Colonic mucosa (tissue), 4 donors: ENCODE results near the gene TMEM184C. TPM values are rescaled to one million over a fixed set of nuclear protein-coding genes. Genes with fewer than 3 reads are reported as not detected.

Experiments
- DNase-seq: peaks from one replicate; pipeline ENCODE4 v3.0.0-alpha.2; 2020
- H3K27ac ChIP-seq: fragments of 200-600 bp; one replicate; pipeline ENCODE4 v1.8.0; 2021
- H3K27me3 ChIP-seq: fragments of 200-600 bp; one replicate; pipeline ENCODE4 v1.8.0; 2021
- H3K36me3 ChIP-seq: fragments of 200-600 bp; one replicate; pipeline ENCODE4 v1.8.0; 2021
- H3K4me1 ChIP-seq: fragments of 200-600 bp; one replicate; pipeline ENCODE4 v1.8.0; 2021; ENCODE audit warnings: mild to moderate bottlenecking
- H3K4me3 ChIP-seq: fragments of 200-600 bp; one replicate; pipeline ENCODE4 v1.8.0; 2021
- H3K9ac ChIP-seq, 2 donors: one replicate each; pipeline ENCODE4 v1.7.0; 2013; ENCODE audit warnings: control low read depth in 2 of 2, low read depth in 2 of 2, low read length in 2 of 2
- H3K9me3 ChIP-seq: fragments of 200-600 bp; one replicate; pipeline ENCODE4 v1.8.0; 2021
- intact Hi-C: fragments of 100-400 bp; cut with DNase I; formaldehyde crosslinking; loops from one replicate; pipeline ENCODE4 v1.14.1; 2022
- total RNA-seq, 2 donors: library from RNA; stranded (reverse); fragmentation: NEBNext Ultra II Directional in 1 of 2; extraction: Animal tissue kit (Norgen Biotek cat#: 25700) in 1 of 2; gene quantifications; one replicate each; pipeline ENCODE4 v1.2.1, GENCODE V29; 2021
- TF ChIP-seq, protein P1 (sequence below): fragments of 200-600 bp; IDR thresholded peaks from one replicate; pipeline ENCODE4 v1.8.0; 2022; ENCODE audit warnings: antibody characterized with exemption, mild to moderate bottlenecking
- donor health status: healthy.
- donor health status: DM: no; HTN: no; CAD: no.
- donor health status: DM: no; HTN: no; CAD: no.

Gene TMEM184C
- total RNA-seq, 2 donors from 2014 or later: 36.4 to 43.5 TPM

- no peak overlapping the region for H3K27ac ChIP-seq
- TF ChIP-seq, protein P1, sequence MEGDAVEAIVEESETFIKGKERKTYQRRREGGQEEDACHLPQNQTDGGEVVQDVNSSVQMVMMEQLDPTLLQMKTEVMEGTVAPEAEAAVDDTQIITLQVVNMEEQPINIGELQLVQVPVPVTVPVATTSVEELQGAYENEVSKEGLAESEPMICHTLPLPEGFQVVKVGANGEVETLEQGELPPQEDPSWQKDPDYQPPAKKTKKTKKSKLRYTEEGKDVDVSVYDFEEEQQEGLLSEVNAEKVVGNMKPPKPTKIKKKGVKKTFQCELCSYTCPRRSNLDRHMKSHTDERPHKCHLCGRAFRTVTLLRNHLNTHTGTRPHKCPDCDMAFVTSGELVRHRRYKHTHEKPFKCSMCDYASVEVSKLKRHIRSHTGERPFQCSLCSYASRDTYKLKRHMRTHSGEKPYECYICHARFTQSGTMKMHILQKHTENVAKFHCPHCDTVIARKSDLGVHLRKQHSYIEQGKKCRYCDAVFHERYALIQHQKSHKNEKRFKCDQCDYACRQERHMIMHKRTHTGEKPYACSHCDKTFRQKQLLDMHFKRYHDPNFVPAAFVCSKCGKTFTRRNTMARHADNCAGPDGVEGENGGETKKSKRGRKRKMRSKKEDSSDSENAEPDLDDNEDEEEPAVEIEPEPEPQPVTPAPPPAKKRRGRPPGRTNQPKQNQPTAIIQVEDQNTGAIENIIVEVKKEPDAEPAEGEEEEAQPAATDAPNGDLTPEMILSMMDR: no peak
- peak overlapping the region in 1 of 2 donors; percentile 4 for H3K9ac ChIP-seq
- H3K4me3 ChIP-seq: peak overlapping the region; percentile 71
- H3K4me1 ChIP-seq: no peaks in the 10 kb centered on the region
- DNase-seq: no peak
- intact Hi-C loops: no loop called here
- H3K9me3 ChIP-seq: no peaks in the 10 kb centered on the region
- H3K36me3 ChIP-seq: no peaks in the 10 kb centered on the region
- no peaks in the 10 kb centered on the region for H3K27me3 ChIP-seq
These were observed 65.6 kb downstream of the TMEM184C start for GRCh38 chr4:147682755-147683154.

GRCh38 chr4:147683188-147683591, 66.0 kb downstream of the TMEM184C start:
- no peaks in the 10 kb centered on the region for H3K36me3 ChIP-seq
- H3K9ac ChIP-seq: peak overlapping the region; percentile 59 to 89
- H3K9me3 ChIP-seq: no peaks in the 10 kb centered on the region
- H3K27me3 ChIP-seq: no peaks in the 10 kb centered on the region
- intact Hi-C loops: no loop called here
- H3K27ac ChIP-seq: no peak overlapping the region
- peak overlapping the region; percentile 71 for H3K4me3 ChIP-seq
- peak; percentile 36 for DNase-seq
- H3K4me1 ChIP-seq: no peaks in the 10 kb centered on the region
- TF ChIP-seq, protein P1: no peak

DNA sequence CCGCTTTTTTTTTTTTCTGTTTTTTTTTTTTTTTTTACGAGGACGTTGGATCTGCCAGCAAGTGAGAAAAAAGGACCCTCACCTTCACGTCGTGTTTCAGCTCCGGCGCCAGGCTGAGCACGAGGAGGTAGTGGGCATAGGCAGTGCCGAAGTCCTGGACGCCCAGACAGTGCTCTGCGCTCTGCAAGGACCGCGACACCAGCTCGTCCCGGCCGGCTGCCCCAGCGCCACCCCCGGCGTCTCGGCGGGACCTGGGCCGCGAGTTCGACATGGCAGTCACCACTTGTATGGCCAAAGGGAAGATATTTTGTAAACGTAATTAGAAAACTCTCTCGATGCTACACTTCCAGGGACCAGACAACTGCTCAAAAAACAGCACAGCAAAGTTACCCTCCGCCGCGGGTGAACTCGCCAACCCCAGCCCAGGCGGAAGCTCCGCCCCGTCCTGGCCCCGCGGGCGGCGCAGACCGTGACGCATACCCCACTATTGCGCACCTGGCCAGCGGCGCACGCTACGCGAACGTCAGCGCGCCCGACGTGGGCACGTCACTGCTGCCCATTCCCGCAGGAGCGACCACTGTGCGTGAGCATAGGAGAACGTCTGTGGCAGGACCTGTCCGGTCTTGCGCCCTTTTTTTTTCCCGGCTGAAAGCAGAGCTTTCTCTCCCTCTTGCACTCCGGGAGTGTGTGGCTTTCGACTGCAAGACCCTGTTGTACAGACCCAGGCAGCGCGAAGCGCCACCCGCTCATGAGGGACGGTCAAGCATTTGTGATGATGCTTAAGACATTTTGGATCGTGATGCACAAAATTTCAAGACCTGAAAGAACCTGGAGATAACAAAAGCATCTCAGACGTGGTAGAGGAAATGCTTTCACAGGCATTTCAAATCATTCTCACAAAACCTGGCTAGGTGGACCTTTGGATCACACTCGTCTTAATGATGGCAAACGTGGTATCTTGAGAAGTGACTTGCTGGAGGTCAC, 66.8 kb downstream of the TMEM184C start, which contains the start of gene PRMT9:
TSS of gene PRMT9 (minus strand) at position 447 of the 984 bp plus-strand sequence. CDS start at position 271, 176 bp downstream.
- Histone ChIP-seq H3K4me3 (peak within 1 kb of the TSS; percentile 71), H3K36me3 (no peaks in the 10 kb centered on the region), H3K9ac (peak within 1 kb of the TSS; percentile 59 to 89), H3K27me3 (no peaks in the 10 kb centered on the region), H3K4me1 (no peaks in the 10 kb centered on the region), H3K9me3 (no peaks in the 10 kb centered on the region), H3K27ac (peak within 1 kb of the TSS; percentile 88)
- DNase-seq: peak; percentile 92
- TF ChIP-seq, protein P1: no peak
- intact Hi-C loops: no loop called here

DNA sequence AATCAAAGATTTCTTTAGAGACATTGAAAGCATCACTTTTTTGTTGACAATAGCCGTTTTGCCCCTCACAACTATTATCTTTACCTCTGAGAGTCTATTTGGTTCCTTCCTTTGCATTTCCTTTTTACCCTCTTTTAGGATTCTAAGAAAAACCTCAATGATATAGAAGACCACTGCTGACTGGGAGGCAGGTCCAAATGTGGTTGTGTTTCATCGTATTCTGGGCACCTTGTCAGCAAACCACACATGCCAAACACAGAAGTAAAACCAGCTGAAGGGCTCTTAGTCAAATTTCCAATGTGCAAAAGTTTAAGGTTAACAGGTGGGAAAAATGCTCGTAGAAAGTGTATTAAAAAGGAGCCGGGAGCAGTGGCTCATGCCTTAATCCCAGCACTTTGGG, 71.9 kb downstream of the TMEM184C start:
- no peaks in the 10 kb centered on the region for H3K4me1 ChIP-seq
- no peaks in the 10 kb centered on the region for H3K9me3 ChIP-seq
- no peak overlapping the region for H3K9ac ChIP-seq
- DNase-seq: no peak
- TF ChIP-seq, protein P1: no peak
- H3K4me3 ChIP-seq: no peak overlapping the region
- intact Hi-C loops: no loop called here
- H3K27ac ChIP-seq: no peak overlapping the region
- no peaks in the 10 kb centered on the region for H3K36me3 ChIP-seq
- H3K27me3 ChIP-seq: no peaks in the 10 kb centered on the region

- no peaks in the 10 kb centered on the region for H3K4me1 ChIP-seq
- DNase-seq: no peak
- H3K36me3 ChIP-seq: no peaks in the 10 kb centered on the region
- H3K9ac ChIP-seq: no peak overlapping the region
- H3K27ac ChIP-seq: no peak overlapping the region
- TF ChIP-seq, protein P1: no peak
- intact Hi-C loops: no loop called here
- H3K9me3 ChIP-seq: no peaks in the 10 kb centered on the region
- H3K27me3 ChIP-seq: no peaks in the 10 kb centered on the region
- no peak overlapping the region for H3K4me3 ChIP-seq
These were observed 74.6 kb downstream of the TMEM184C start for GRCh38 chr4:147691820-147692219.
